GM19023 (cell line): ENCODE data around the gene NEK7.
"Not testable (repeated sequence)": the region's sequence is repeated elsewhere in the genome, so short reads cannot be mapped to it uniquely, and the experiment has no call there.

ENCODE experiments used
- ATAC-seq: cut with Tn5 transposase; IDR thresholded peaks from one replicate; pipeline ENCODE4 v1.9.1; 2021; ENCODE audit warnings: mild to moderate bottlenecking, moderate library complexity; ENCODE audit not compliant: unreplicated experiment

The NEK7 gene

GRCh38 chr1:198156745-198157240 lies at the start of gene NEK7:
Gene NEK7 (plus strand): TSS chr1:198156998. CDS start chr1:198232581, 75,583 bp downstream.
- ATAC-seq = peak; percentile 53

DNA sequence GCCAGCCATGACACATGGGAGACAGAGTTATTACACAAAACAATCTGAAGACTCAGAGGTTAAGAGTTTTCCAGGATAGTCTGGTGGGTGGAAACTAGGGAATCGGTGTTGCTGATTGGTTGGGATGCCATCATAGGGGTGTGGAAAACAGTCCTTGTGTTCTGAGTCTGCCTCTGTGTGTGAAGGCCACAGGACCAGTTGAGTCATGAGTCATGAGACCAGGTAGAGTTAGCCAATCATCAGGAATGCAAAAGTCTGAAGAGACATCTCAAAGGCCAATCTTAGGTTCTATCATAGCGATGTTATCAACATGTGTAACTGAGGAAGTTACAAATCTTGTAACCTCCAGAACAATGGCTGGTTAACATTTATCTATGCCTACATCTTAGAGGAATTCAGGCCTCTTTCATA lies 49.7 kb upstream of the NEK7 start:
- no peak for ATAC-seq

- ATAC-seq = no peak
Observed at GRCh38 chr1:198108636-198109370, 48.0 kb upstream of the NEK7 start.

DNA sequence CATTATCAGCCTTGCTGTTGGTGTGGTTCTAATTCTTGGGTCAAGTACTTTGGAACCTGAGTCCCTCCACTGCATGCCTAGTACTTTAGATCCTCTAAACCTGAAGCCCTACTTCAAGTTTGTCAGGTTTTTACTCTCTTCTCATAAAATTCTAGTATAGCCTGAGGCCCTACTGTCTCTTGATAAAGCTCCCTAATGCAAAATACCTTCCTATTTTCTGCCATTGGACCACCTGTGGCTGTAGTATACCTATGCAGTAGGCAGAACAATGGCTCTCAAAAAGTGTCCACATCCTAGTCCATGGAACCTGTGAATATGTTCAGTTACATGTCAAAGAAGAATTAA lies 47.5 kb upstream of the NEK7 start:
- ATAC-seq = no peak

- ATAC-seq = no peak
Observed at GRCh38 chr1:198113342-198113750, 43.5 kb upstream of the NEK7 start.

DNA sequence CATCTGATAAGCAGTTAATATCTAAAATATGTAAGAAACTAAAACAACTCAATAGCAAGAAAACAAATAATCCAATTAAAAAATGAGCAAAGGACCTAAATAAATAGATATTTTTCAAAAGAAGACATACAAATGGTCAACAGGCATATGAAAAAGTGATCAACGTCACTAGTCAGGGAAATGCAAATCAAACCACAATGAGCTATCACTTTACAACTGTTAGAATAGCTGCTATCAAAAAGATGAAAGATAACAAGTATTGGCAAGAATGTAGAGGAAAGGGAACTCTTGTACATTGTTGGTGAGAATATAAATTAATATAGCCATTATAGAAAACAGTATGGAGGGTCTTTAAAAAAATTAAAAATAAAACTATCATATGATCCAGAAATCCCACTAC lies 40.7 kb upstream of the NEK7 start:
- ATAC-seq = no peak

GRCh38 chr1:198116469-198116868 lies 40.3 kb upstream of the NEK7 start:
- no peak for ATAC-seq

DNA sequence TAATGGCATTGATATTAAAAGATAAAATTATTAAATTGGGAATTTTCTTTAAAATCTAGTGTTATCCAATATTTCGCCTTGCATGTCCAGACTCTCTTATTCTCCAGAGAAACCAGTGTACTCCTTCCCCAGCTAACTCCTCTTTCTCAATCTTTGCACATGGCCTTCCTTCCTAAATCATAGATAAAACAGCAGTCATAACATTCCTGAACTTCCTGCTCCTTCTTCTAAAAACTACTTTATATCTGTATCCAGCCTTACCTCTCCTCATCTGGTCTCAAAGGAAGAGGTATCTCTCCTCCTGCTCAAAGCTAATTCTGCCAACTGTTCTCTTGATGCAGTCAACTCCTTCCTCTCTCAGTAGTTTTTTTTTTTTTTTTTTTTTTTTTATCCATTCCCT lies 39.5 kb upstream of the NEK7 start:
- no peak for ATAC-seq

DNA sequence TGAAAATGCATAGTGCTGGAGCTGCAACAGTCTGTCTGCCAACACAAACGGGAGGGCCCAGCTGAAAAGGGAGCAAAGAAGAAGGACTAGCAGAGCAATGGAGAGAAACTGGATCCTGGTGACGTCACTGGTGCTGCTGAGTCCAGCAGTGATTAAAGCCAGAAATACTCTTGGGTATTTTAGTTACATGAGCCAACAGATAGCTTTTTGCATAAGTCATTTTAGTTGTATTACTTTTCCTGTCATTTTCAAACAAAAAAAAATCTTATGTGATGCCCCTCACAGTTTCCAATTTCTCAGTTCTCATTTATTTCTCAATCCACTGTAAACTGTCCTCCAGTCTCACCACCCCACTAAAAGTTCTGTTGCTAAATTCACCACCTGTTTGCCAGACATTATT lies 38.7 kb upstream of the NEK7 start:
- no peak for ATAC-seq

- ATAC-seq = no peak
Observed at GRCh38 chr1:198119906-198120305, 36.9 kb upstream of the NEK7 start.

DNA sequence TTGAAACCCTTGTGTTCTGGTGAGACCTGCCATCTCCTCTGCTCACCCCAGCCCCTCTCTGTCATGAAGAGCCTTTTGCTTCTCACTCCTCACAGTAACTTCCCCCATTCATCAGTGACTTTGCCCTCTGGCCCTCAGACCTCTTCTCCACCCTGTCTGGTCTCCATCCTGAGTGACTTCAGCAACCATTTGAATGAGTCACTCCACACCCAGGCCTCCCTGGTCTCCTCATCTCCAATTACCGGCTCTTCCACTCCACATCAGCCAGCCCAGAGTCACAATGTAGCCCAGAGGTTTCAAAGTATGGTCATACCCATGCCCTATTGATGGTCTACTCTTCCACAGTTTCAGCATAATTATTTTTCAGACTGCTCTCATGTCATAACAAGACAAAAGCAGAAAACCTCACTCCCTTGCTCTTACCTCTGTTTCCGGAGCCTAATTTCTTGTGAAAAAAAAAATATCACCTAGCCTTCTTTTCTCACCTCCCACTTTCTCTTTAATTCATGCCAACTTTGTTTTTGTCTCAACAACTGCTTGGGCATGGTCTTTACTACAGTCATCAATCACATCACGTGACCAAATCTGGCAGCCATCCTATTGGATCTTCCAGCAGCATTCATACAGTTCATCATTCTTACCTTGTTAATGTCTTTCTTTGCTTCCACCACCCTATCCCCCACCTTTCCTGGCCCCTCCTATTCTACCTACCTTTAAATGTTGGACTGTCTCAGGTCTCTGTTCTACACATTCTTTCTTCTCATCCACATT lies 35.6 kb upstream of the NEK7 start:
- no peak for ATAC-seq

- ATAC-seq = no peak
Observed at GRCh38 chr1:198122693-198123092, 34.1 kb upstream of the NEK7 start.

- no peak for ATAC-seq
Observed at GRCh38 chr1:198123133-198123532, 33.7 kb upstream of the NEK7 start.

GRCh38 chr1:198124673-198125072 lies 32.1 kb upstream of the NEK7 start:
- ATAC-seq = no peak

- ATAC-seq = no peak
Observed at GRCh38 chr1:198125995-198126735, 30.6 kb upstream of the NEK7 start.

- no peak for ATAC-seq
Observed at GRCh38 chr1:198128533-198128932, 28.3 kb upstream of the NEK7 start.

GRCh38 chr1:198130053-198130452 lies 26.7 kb upstream of the NEK7 start:
- not testable (repeated sequence) for ATAC-seq

DNA sequence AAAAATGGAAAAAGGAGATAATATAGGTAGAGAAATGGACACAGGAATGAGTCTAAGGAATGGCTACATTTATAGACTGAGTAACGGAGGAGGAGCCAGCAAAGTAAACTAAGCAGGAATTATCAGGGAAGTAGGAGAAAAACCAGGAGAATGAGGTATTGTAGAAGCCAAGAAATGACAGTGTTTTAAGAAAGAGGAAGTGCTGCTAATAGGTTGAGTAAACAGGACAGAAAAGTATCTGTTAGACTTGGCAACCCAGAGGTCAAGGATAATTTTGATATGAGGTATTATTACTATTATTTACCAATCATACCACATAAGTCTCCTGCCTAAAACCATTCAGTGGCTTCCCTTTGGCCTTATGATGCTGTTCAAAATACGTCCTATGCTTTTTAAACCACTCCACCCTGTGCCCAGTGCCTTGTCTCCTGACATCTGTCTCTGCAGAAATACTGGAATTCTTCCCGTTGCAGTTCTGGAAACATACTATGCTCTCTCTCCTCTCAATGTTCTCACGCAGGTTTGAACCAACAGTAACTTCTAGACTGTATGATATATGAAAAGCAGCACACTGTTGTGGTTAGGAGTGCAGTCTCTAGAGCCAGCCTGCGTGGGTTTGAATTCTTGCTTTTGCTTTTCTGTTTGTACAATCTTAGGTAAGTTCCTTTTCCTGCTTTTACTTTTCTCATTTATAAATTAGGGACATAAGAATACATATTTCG lies 24.6 kb upstream of the NEK7 start:
- peak; percentile 76 for ATAC-seq

GRCh38 chr1:198134252-198134651 lies 22.5 kb upstream of the NEK7 start:
- ATAC-seq = no peak

- ATAC-seq = no peak
Observed at GRCh38 chr1:198135366-198135765, 21.4 kb upstream of the NEK7 start.
